Effector memory CD4-positive, alpha-beta T cell (primary cell): Measurements from ENCODE around the gene EFL1.
"Not testable (repeated sequence)": the region's sequence is repeated elsewhere in the genome, so short reads cannot be mapped to it uniquely, and the experiment has no call there.

ENCODE experiments used
- DNase-seq, 3 donors: peaks; one replicate each; pipeline ENCODE4 v3.0.0-alpha.2; 2020
- H3K27ac ChIP-seq: 2 replicates; pipeline ENCODE4 v1.7.0; 2013; ENCODE audit warnings: mild to moderate bottlenecking, low read length, moderate library complexity; ENCODE audit not compliant: insufficient read depth, poor library complexity, severe bottlenecking
- H3K27me3 ChIP-seq: replicated peaks from 2 replicates; pipeline ENCODE4 v1.7.0; 2013; ENCODE audit warnings: mild to moderate bottlenecking, low read length; ENCODE audit not compliant: insufficient read depth, control insufficient read depth, poor library complexity, severe bottlenecking
- H3K36me3 ChIP-seq: 2 replicates; pipeline ENCODE4 v1.7.0; 2013; ENCODE audit warnings: mild to moderate bottlenecking, low read length, moderate library complexity; ENCODE audit not compliant: control insufficient read depth, insufficient read depth
- H3K4me1 ChIP-seq: 2 replicates; pipeline ENCODE4 v1.7.0; 2013; ENCODE audit warnings: low read length, mild to moderate bottlenecking; ENCODE audit not compliant: control insufficient read depth, insufficient read depth, poor library complexity, severe bottlenecking
- H3K4me3 ChIP-seq: 2 replicates; pipeline ENCODE4 v1.7.0; 2013; ENCODE audit warnings: low read length, low read depth, mild to moderate bottlenecking; ENCODE audit not compliant: insufficient read depth, poor library complexity, severe bottlenecking
- H3K9me3 ChIP-seq: 2 replicates; pipeline ENCODE4 v1.7.0; 2013; ENCODE audit warnings: mild to moderate bottlenecking, low read length, moderate library complexity; ENCODE audit not compliant: control insufficient read depth

EFL1 gene

GRCh38 chr15:82300883-82301282, 38.3 kb upstream of the EFL1 start:
- Histone ChIP-seq H3K27ac (no peak overlapping the region), H3K27me3 (no peaks in the 10 kb centered on the region), H3K9me3 (no peaks in the 10 kb centered on the region), H3K4me3 (no peak overlapping the region), H3K36me3 (no peaks in the 10 kb centered on the region), H3K4me1 (no peaks in the 10 kb centered on the region)
- no peak for DNase-seq

GRCh38 chr15:82300326-82300725, 37.8 kb upstream of the EFL1 start:
- H3K9me3 ChIP-seq, DNase-seq: not testable (repeated sequence)

GRCh38 chr15:82299511-82299914, 37.0 kb upstream of the EFL1 start:
- H3K27me3 ChIP-seq, H3K4me3 ChIP-seq, H3K9me3 ChIP-seq, H3K27ac ChIP-seq, DNase-seq, H3K4me1 ChIP-seq, H3K36me3 ChIP-seq: not testable (repeated sequence)

More at GRCh38 chr15:82300326-82300725, 37.8 kb upstream of the EFL1 start:
- not testable (repeated sequence) for H3K36me3 ChIP-seq, H3K27me3 ChIP-seq, H3K4me1 ChIP-seq, H3K27ac ChIP-seq, H3K4me3 ChIP-seq

GRCh38 chr15:82298520-82298919, 36.0 kb upstream of the EFL1 start:
- no peak overlapping the region for H3K4me3 ChIP-seq
- no peaks in the 10 kb centered on the region for H3K27me3 ChIP-seq
- peak; percentile 15 to 25 (median 24) for DNase-seq
- H3K36me3 ChIP-seq: no peaks in the 10 kb centered on the region
- no peaks in the 10 kb centered on the region for H3K4me1 ChIP-seq
- H3K27ac ChIP-seq: no peak overlapping the region
- H3K9me3 ChIP-seq: no peaks in the 10 kb centered on the region

- Histone ChIP-seq H3K27me3 (no peaks in the 10 kb centered on the region), H3K4me3 (no peak overlapping the region), H3K36me3 (no peaks in the 10 kb centered on the region), H3K4me1 (no peaks in the 10 kb centered on the region), H3K9me3 (no peaks in the 10 kb centered on the region), H3K27ac (no peak overlapping the region)
- no peak for DNase-seq
Observed at GRCh38 chr15:82298032-82298431, 35.5 kb upstream of the EFL1 start.

GRCh38 chr15:82297546-82297945, 35.0 kb upstream of the EFL1 start:
- Histone ChIP-seq H3K4me1 (no peaks in the 10 kb centered on the region), H3K27ac (no peak overlapping the region), H3K36me3 (no peaks in the 10 kb centered on the region), H3K4me3 (no peak overlapping the region), H3K27me3 (no peaks in the 10 kb centered on the region), H3K9me3 (no peaks in the 10 kb centered on the region)
- no peak for DNase-seq

GRCh38 chr15:82294061-82294690, 31.6 kb upstream of the EFL1 start:
- H3K36me3 ChIP-seq: no peaks in the 10 kb centered on the region
- H3K27me3 ChIP-seq: no peaks in the 10 kb centered on the region
- no peak overlapping the region for H3K27ac ChIP-seq
- no peak overlapping the region for H3K4me3 ChIP-seq
- no peaks in the 10 kb centered on the region for H3K4me1 ChIP-seq
- no peak for DNase-seq
- H3K9me3 ChIP-seq: no peaks in the 10 kb centered on the region

- no peaks in the 10 kb centered on the region for H3K36me3 ChIP-seq
- H3K27ac ChIP-seq: no peak overlapping the region
- peaks cover 6% of the 10 kb centered on the region for H3K4me1 ChIP-seq
- DNase-seq: no peak
- no peaks in the 10 kb centered on the region for H3K27me3 ChIP-seq
- no peak overlapping the region for H3K4me3 ChIP-seq
- no peaks in the 10 kb centered on the region for H3K9me3 ChIP-seq
Observed at GRCh38 chr15:82292271-82292670, 29.7 kb upstream of the EFL1 start.

GRCh38 chr15:82288202-82288601, 25.7 kb upstream of the EFL1 start:
- H3K27ac ChIP-seq, H3K27me3 ChIP-seq, H3K9me3 ChIP-seq, DNase-seq, H3K36me3 ChIP-seq, H3K4me3 ChIP-seq: not testable (repeated sequence)
- peaks cover 25% of the 10 kb centered on the region for H3K4me1 ChIP-seq

- H3K4me3 ChIP-seq, DNase-seq, H3K36me3 ChIP-seq, H3K9me3 ChIP-seq, H3K27me3 ChIP-seq: not testable (repeated sequence)
- H3K4me1 ChIP-seq: peaks cover 25% of the 10 kb centered on the region
- H3K27ac ChIP-seq: peak overlapping the region; percentile 62
Observed at GRCh38 chr15:82286475-82286874, 23.9 kb upstream of the EFL1 start.
